ENCODE data around the gene MEGF11. TPM values are rescaled to one million over a fixed set of nuclear protein-coding genes. Genes with fewer than 3 reads are reported as not detected.

The MEGF11 gene
- total RNA-seq, 4 donors from 2014 or later, result 0.23 to 0.33 TPM; not detected in 2

DNA sequence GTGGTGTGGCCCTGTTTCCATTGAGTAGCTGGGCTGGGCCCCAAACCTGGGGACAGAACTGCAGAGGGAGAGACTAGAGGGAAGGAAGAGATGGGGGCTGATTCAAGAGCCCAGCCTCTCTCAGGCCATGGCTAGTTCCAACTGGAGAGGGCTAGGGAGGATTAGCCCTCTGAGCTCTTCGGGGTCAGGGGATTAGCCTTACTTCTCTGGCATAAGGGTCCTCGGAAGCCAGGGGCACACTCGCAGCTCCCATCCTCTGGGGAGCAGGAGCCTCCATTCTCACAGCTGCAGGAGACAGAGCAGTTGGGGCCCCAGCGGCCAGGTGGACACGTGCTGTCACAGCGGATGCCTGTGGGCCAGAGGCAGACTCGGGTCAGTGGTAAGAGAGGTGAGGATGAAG lies 330.9 kb downstream of the MEGF11 start:
- no peak overlapping the region for H3K27ac ChIP-seq (replicated peaks in 1 of 4)
- DNase-seq (ENCODE audit: extremely low spot score), result no peak
- H3K36me3 ChIP-seq, result peaks cover 0 to 5% (median 2%) of the 10 kb centered on the region in 4 donors
- H3K9me3 ChIP-seq, result no peaks in the 10 kb centered on the region
- H3K27me3 ChIP-seq, result no peaks in the 10 kb centered on the region
- intact Hi-C loops (cut with DNase I), result no loop called here
- 96% methylated on average over 7 of the region's 7 CpGs for WGBS
- TF ChIP-seq CTCF (IDR thresholded peaks at IDR 0.05), result no peak
- TF ChIP-seq POLR2A (IDR thresholded peaks at IDR 0.05; ENCODE audit: low read depth), result no peak
- TF ChIP-seq EP300 (IDR thresholded peaks at IDR 0.05), result no peak
- no peak for TF ChIP-seq POLR2AphosphoS5 (IDR thresholded peaks at IDR 0.05)
- no peak overlapping the region for H3K4me3 ChIP-seq
- H3K4me1 ChIP-seq, result no peaks in the 10 kb centered on the region

- no peaks in the 10 kb centered on the region for H3K27me3 ChIP-seq
- H3K4me3 ChIP-seq, result no peak overlapping the region
- H3K36me3 ChIP-seq, result peaks cover 0 to 5% (median 2%) of the 10 kb centered on the region in 4 donors
- 88% methylated on average over 5 of the region's 5 CpGs for WGBS
- H3K27ac ChIP-seq (replicated peaks in 1 of 4), result no peak overlapping the region
- no peak for TF ChIP-seq POLR2AphosphoS5 (IDR thresholded peaks at IDR 0.05)
- TF ChIP-seq CTCF (IDR thresholded peaks at IDR 0.05), result no peak
- TF ChIP-seq POLR2A (IDR thresholded peaks at IDR 0.05; ENCODE audit: low read depth), result no peak
- TF ChIP-seq EP300 (IDR thresholded peaks at IDR 0.05), result no peak
- H3K4me1 ChIP-seq, result peaks cover 0 to 5% (median 4%) of the 10 kb centered on the region in 4 donors
- H3K9me3 ChIP-seq, result no peaks in the 10 kb centered on the region
- intact Hi-C loops (cut with DNase I), result no loop called here
- DNase-seq (ENCODE audit: extremely low spot score), result no peak
Observed at GRCh38 chr15:65921780-65922179, 331.8 kb downstream of the MEGF11 start.

GRCh38 chr15:65920825-65921309 lies 332.7 kb downstream of the MEGF11 start:
- Histone ChIP-seq H3K9me3 (no peaks in the 10 kb centered on the region), H3K4me1 (peaks cover 0 to 12% (median 10%) of the 10 kb centered on the region in 4 donors), H3K36me3 (peaks cover 0 to 5% (median 2%) of the 10 kb centered on the region in 4 donors), H3K27me3 (no peaks in the 10 kb centered on the region), H3K27ac (replicated peaks in 1 of 4) (no peak overlapping the region), H3K4me3 (no peak overlapping the region)
- TF ChIP-seq EP300 (IDR thresholded peaks at IDR 0.05), result no peak
- no peak for TF ChIP-seq POLR2AphosphoS5 (IDR thresholded peaks at IDR 0.05)
- TF ChIP-seq CTCF (IDR thresholded peaks at IDR 0.05), result no peak
- no peak for TF ChIP-seq POLR2A (IDR thresholded peaks at IDR 0.05; ENCODE audit: low read depth)
- 73% methylated on average over 4 of the region's 4 CpGs for WGBS
- intact Hi-C loops (cut with DNase I), result no loop called here
- no peak for DNase-seq (ENCODE audit: extremely low spot score)

GRCh38 chr15:65920121-65920520 lies 333.4 kb downstream of the MEGF11 start:
- intact Hi-C loops (cut with DNase I), result no loop called here

More at GRCh38 chr15:65920121-65920520, 333.4 kb downstream of the MEGF11 start:
- peaks cover 0 to 12% (median 2%) of the 10 kb centered on the region in 4 donors for H3K36me3 ChIP-seq
- no peaks in the 10 kb centered on the region for H3K9me3 ChIP-seq
- H3K4me1 ChIP-seq, result peaks cover 0 to 12% (median 10%) of the 10 kb centered on the region in 4 donors
- H3K27me3 ChIP-seq, result no peaks in the 10 kb centered on the region
- H3K4me3 ChIP-seq, result no peak overlapping the region
- TF ChIP-seq EP300 (IDR thresholded peaks at IDR 0.05) (no peak), CTCF (IDR thresholded peaks at IDR 0.05) (no peak), POLR2A (IDR thresholded peaks at IDR 0.05; ENCODE audit: low read depth) (no peak), POLR2AphosphoS5 (IDR thresholded peaks at IDR 0.05) (no peak)
- WGBS, result 63% methylated on average over 1 of the region's 1 CpG
- no peak for DNase-seq (ENCODE audit: extremely low spot score)
- no peak overlapping the region for H3K27ac ChIP-seq (replicated peaks in 1 of 4)
